DOHH2 (cell line): ENCODE results near the gene CNKSR3.

Experiments used
- CTCF ChIP-seq: fragments of 200-600 bp; sonication (generic); IDR thresholded peaks from one replicate; pipeline ENCODE4 v1.5.1; 2014; ENCODE audit warnings: antibody characterized with exemption, mild to moderate bottlenecking, low read depth, low read length; ENCODE audit not compliant: poor library complexity, severe bottlenecking
- EZH2phosphoT487 ChIP-seq: fragments of 200-600 bp; sonication (generic); IDR thresholded peaks from 2 replicates; pipeline ENCODE4 v1.6.1; 2017; ENCODE audit warnings: borderline replicate concordance, mild to moderate bottlenecking, antibody characterized with exemption, low read length, moderate library complexity, mixed read lengths

- TF ChIP-seq CTCF = peak; percentile 26
- TF ChIP-seq EZH2phosphoT487 = no peak
These were observed 139.9 kb downstream of the CNKSR3 start for GRCh38 chr6:154370545-154370944.
